H1 (cell line): ENCODE results near the gene OSBPL6. TPM values are rescaled to one million over a fixed set of nuclear protein-coding genes. Genes with fewer than 3 reads are reported as not detected.

Experiments used
- ATF2 ChIP-seq: IDR thresholded peaks from 2 replicates; pipeline ENCODE4 v1.6.1; 2012; ENCODE audit warnings: low read length, inconsistent platforms
- BCL11A ChIP-seq, 2 experiments: IDR thresholded peaks; one replicate each; pipeline ENCODE4 v1.6.1; 2011; ENCODE audit warnings: low read depth in 2 of 2, low read length in 2 of 2, mild to moderate bottlenecking in 2 of 2
- CBX5 ChIP-seq: fragments of 300-800, 300-1000 bp; sonication (generic); IDR thresholded peaks from 2 replicates; pipeline ENCODE4 v1.7.1; 2016; ENCODE audit warnings: antibody characterized with exemption, low read length, low read depth
- CHD1 ChIP-seq: IDR thresholded peaks from 2 replicates; pipeline ENCODE4 v1.6.1; 2012; ENCODE audit warnings: low read depth, low read length, improper control_type of control experiment
- CHD7 ChIP-seq: fragments of 300-600 bp; sonication (generic); IDR thresholded peaks from 2 replicates; pipeline ENCODE4 v1.7.1; 2012; ENCODE audit warnings: low read length, moderate library complexity, mild to moderate bottlenecking, inconsistent platforms; ENCODE audit not compliant: insufficient replicate concordance
- EZH2 ChIP-seq: fragments of 200-600 bp; sonication (generic); IDR thresholded peaks from 2 replicates; pipeline ENCODE4 v1.7.1; 2012; ENCODE audit warnings: low read depth, mild to moderate bottlenecking, moderate library complexity, low read length, inconsistent platforms; ENCODE audit not compliant: severe bottlenecking
- GTF2F1 ChIP-seq: IDR thresholded peaks from 2 replicates; pipeline ENCODE4 v1.6.1; 2012; ENCODE audit warnings: low read depth, low read length, improper control_type of control experiment, borderline replicate concordance
- KDM1A ChIP-seq: fragments of 200-600, 300-600 bp; sonication (generic); IDR thresholded peaks from 2 replicates; pipeline ENCODE4 v1.7.1; 2016; ENCODE audit warnings: mild to moderate bottlenecking, low read length, borderline replicate concordance
- RNF2 ChIP-seq: fragments of 200-900, 300-1000 bp; sonication (generic); IDR thresholded peaks from 2 replicates; pipeline ENCODE4 v1.7.1; 2016; ENCODE audit warnings: borderline replicate concordance, low read depth, mild to moderate bottlenecking, antibody characterized with exemption, low read length; ENCODE audit not compliant: poor library complexity, severe bottlenecking; ENCODE audit errors: missing control alignments
- SIX5 ChIP-seq: IDR thresholded peaks from 2 replicates; pipeline ENCODE4 v1.6.1; 2011; ENCODE audit warnings: mild to moderate bottlenecking, low read depth, low read length
- polyA plus RNA-seq, 7 experiments: library from polyadenylated mRNA; depleted of rRNA in 3 of 7; stranded (reverse) in 5 of 7; unstranded in 2 of 7; fragments of >200 nt in 5 of 7; fragments of 200-250 nt in 2 of 7; gene quantifications; 1 replicate in 5 of 7; 2 replicates in 1 of 7; 4 replicates in 1 of 7; pipeline versions ENCODE4 v1.2.1 to v1.2.3, GENCODE V29; 2011 to 2013; ENCODE audit warnings: missing spikeins in 2 of 7, mixed read lengths in 2 of 7
- total RNA-seq: library from RNA; stranded (reverse); fragmentation: NEBNext Ultra II Directional; extraction: Animal tissue kit (Norgen Biotek cat#: 25700); gene quantifications from 2 replicates; pipeline ENCODE4 v1.2.1, GENCODE V29; 2021

Gene OSBPL6
- total and polyA plus RNA-seq, 2 of the 8 experiments (the other 6 are each of a cell fraction or from before 2014, with no cell fraction given) = 1.7 to 5.6 TPM

GRCh38 chr2:178204977-178205376, 10.7 kb downstream of the OSBPL6 start (continued):
- TF ChIP-seq CHD7 (no peak), EZH2 (no peak), RNF2 (no peak), GTF2F1 (no peak), SIX5 (no peak), ATF2 (no peak), KDM1A (no peak), CHD1 (no peak), CBX5 (no peak), BCL11A (IDR thresholded peaks at IDR 0.05; ENCODE audit: low read depth in 2 of 2, low read length in 2 of 2) (no peak)
